HG02610 (cell line): ENCODE measurements around the gene TTC16.
A peak's percentile ranks its signal among the peaks of the same experiment; 100 is the strongest.

Experiments
- ATAC-seq: cut with Tn5 transposase; IDR thresholded peaks from one replicate; pipeline ENCODE4 v1.9.1; 2021; ENCODE audit warnings: mild to moderate bottlenecking, moderate library complexity; ENCODE audit not compliant: unreplicated experiment

The TTC16 gene

GRCh38 chr9:127716412-127716811, 533 bp downstream of the TTC16 start:
- ATAC-seq: no peak

- ATAC-seq: no peak
Observed at GRCh38 chr9:127717766-127718165, 1.9 kb downstream of the TTC16 start.

GRCh38 chr9:127720031-127720864, 4.4 kb downstream of the TTC16 start:
- ATAC-seq: no peak

GRCh38 chr9:127720865-127721227, 5.0 kb downstream of the TTC16 start:
- ATAC-seq: no peak

GRCh38 chr9:127721391-127721821, 5.5 kb downstream of the TTC16 start:
- no peak for ATAC-seq

- ATAC-seq: no peak
Observed at GRCh38 chr9:127722055-127722745, 6.3 kb downstream of the TTC16 start.

GRCh38 chr9:127723013-127723412, 7.1 kb downstream of the TTC16 start:
- ATAC-seq: no peak

- ATAC-seq: no peak
Observed at GRCh38 chr9:127723444-127723843, 7.6 kb downstream of the TTC16 start.

GRCh38 chr9:127724012-127724411, 8.1 kb downstream of the TTC16 start:
- ATAC-seq: no peak

GRCh38 chr9:127726871-127727270, 11.0 kb downstream of the TTC16 start:
- no peak for ATAC-seq

- ATAC-seq: no peak
Observed at GRCh38 chr9:127728808-127729207, 12.9 kb downstream of the TTC16 start.

- no peak for ATAC-seq
Observed at GRCh38 chr9:127729522-127730256, 13.8 kb downstream of the TTC16 start.

GRCh38 chr9:127730262-127730661, 14.4 kb downstream of the TTC16 start:
- ATAC-seq: no peak

GRCh38 chr9:127730799-127731410, 15.0 kb downstream of the TTC16 start:
- no peak for ATAC-seq

GRCh38 chr9:127731938-127732337, 16.1 kb downstream of the TTC16 start:
- no peak for ATAC-seq

GRCh38 chr9:127732444-127732843, 16.6 kb downstream of the TTC16 start:
- ATAC-seq: no peak

GRCh38 chr9:127733614-127734013, 17.7 kb downstream of the TTC16 start:
- ATAC-seq: no peak

GRCh38 chr9:127734247-127734746, 18.4 kb downstream of the TTC16 start:
- no peak for ATAC-seq

GRCh38 chr9:127734747-127735529, 19.1 kb downstream of the TTC16 start, which contains the start of gene TOR2A:
Gene TOR2A (minus strand): TSS chr9:127735294. CDS start chr9:127735270, 24 bp downstream.
- peak; percentile 85 for ATAC-seq
